GM19467 (cell line): ENCODE results near the gene C1orf174.
"Not testable (repeated sequence)": the region's sequence is repeated elsewhere in the genome, so short reads cannot be mapped to it uniquely, and the experiment has no call there.

Source experiments
- ATAC-seq: cut with Tn5 transposase; IDR thresholded peaks from one replicate; pipeline ENCODE4 v1.9.1; 2021; ENCODE audit warnings: mild to moderate bottlenecking, moderate library complexity; ENCODE audit not compliant: unreplicated experiment

The C1orf174 gene

DNA sequence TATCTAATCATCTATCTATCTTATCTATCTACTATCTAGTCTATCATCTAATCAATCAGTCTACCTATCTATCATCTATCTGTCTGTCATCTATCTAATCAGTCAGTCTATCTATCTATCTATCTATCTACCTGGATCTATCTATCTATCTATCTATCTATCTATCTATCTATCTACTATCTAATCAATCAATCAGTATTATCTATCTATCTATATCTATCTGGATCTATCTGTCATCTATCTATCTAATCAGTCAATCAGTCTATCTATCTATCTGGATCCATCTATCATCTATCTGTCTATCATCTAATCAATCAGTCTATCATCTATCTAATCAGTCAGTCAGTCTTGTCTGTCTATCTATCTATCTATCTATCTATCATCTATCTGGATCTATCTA, 26.9 kb upstream of the C1orf174 start:
- ATAC-seq, result no peak

DNA sequence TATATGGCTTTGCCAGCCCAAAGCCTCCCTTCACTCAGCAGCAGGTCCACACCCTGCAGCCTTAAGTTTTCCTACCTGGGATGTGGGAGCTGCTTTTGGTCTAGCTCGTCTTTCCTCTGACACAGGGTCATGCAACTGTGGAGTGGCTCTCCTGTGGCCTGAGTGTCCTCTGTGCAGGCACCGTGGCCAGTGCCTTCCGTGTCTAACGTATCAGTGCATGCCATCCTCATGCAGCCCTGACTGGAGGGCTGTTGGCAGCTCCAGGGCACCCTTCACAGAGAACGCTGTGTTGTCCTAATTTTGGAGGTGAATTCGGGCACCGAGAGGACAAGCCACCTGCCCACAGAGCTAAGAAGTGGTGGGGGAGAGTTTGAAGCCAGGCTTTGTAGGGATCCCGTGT, 25.7 kb upstream of the C1orf174 start:
- no peak for ATAC-seq

DNA sequence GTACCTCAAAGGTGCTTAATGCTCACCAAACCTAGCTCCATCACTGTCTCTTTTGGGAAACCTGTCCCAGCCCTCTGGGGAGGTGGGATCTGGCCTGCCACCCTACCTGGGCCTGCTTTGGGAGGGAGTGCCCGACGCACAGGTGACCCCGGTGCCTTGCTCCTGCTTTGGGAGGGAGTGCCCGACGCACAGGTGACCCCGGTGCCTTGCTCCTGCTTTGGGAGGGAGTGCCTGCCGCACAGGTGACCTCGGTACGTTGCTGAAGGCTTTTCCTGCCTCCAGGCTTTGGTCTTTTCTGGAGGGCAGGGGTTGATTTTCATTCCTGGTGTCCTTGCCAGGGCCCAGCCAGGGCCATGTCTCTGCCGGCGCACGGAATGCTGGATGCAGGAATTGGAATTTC, 25.2 kb upstream of the C1orf174 start:
- no peak for ATAC-seq

DNA sequence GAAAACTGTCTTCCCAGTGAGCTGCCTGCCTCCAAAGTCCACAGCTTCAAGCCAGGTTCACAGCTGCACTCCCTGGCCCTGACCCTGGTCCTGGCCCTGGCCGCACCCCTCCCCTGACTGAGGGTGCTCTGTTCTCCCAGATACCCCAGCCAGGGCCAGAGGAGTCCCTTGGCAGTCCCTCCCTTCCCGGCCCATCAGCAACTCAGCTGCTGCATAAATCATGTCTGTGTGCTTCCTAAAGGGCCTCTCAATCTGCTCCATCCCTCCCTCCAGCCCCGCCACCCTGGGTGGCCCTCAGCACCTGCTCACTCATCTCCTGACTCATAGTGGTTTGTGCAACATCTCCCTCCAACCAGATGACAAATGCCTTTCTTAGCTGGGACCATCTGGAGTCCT, 24.8 kb upstream of the C1orf174 start:
- ATAC-seq, result no peak

DNA sequence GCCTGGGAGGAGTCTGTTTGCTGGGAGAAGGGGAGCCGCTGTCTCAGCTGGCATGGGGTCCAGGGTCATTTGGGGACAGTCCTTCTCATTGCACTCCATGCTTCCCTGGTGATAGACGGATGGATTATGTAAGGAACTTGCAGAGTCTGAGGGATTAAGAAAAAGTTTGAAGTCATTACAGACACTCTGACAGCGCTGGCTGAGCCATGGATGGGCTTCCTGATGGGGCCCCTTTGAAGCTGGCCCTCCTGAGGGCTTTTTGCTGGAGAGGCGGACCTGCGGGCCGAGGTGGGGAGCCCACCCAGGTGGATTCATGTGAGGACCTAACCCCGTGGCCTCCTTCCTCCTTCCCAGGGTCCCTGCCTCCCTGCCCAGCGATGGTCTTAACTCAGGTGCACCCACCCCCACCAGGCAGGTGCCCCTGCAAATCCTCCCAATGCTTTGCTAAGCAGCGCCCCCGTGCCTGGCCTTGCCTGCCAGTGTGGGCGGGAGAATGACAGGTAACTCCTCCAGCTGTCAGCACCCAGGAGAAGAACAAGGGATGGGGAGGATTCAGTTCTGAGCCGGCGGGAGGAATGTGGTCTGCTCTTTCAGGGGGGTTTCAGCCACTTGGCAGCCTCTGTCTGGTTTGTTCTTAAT, 24.2 kb upstream of the C1orf174 start:
- ATAC-seq, result no peak

DNA sequence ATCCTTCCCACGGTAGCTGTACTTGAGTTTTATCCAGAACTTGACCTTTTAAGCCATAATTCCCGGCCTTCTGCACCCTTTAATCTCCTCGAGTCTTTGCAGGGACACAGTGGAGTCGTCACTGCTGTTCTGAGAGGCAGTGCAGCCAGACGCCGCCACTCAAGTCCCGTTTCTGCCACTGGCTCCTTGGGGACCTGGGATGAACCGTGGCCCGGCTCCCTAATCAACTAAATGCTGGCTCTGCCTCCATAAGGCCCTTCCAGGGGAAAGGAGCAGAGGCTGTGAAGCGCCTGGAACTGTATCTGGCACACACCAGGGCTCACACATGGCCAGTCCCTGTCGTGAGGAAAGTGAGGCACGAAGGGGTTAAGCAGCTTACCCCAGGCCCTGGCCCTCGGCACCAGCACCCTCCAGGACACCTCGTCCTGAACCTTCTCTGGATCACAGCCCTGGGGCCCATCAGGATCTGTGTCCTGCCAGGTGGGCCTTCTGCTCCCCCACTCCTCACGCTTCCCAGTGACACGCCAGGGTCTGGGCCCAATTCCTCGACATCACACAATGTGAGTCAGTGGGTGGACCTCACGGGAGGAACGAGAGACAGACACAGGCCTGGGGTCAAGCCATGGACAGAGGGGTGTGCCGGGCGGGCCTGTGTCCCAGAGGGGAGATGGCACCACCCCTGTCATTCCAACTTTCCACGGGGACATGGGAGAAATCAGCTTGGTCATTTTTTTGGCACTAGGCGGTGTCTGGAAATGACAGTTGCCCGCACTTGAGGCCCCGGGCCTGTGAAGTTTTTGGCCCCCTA, 23.5 kb upstream of the C1orf174 start:
- ATAC-seq, result no peak

DNA sequence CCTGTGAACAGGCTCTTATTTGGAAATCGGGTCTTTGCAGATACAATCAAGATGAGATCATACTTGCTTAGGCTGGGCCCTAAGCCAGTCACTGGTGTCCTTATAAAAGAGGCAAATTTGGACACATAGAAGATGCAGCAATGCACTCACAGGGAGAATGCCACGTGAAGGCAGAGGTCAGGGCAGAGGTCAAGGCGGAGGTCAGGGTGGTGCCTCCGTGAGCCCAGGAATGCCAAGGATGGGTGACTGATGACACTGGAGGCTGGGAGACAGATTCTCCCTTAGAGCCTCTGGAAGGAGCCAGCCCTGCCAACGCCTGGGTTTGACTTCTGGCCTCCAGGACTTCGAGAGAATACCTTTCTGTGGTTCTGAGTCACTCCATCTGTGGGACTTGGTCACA, 22.8 kb upstream of the C1orf174 start:
- ATAC-seq, result no peak

DNA sequence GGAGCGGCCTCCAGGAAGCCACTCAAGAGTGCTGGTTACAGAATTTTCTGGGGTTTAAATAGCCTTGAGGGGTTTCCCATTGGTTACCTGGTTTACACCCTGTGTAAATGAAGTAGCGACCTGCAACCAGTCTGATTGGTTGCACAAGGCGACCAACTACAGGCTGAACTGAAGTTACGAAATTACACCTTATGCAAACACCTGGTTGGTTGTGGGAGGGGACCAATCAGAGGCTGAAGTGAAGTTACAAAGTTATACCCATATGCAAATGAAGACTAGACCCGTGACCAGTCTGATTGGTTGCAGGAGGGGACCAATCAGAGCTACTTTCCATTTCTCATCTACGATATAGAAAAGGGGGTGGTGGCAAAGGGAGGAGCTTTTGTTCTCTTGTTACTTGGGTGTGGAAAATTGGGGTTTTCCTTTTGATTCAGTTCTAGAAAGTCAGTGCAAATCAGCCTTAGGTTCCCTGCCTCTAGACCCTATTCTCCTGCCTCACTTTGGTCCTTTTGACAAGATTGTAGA, 22.2 kb upstream of the C1orf174 start:
- ATAC-seq, result no peak

DNA sequence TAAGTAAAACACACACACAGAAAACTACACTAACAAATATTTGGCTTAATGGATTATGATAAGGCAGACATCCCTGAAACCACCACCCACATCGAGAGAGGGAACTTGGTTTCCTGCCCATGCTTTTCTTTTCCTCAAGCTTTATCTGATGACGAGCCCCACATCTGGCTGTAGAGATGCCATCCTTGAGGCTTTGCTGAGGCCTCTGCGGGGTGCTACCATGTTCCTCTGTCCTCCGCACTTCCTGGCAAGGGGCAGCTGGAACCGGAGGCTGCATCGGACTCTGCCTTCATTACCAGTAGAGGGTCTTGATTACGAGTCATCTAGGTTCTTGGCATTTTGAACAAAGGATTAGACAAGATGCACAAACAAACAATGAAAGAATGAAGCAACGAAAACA, 21.7 kb upstream of the C1orf174 start:
- no peak for ATAC-seq

DNA sequence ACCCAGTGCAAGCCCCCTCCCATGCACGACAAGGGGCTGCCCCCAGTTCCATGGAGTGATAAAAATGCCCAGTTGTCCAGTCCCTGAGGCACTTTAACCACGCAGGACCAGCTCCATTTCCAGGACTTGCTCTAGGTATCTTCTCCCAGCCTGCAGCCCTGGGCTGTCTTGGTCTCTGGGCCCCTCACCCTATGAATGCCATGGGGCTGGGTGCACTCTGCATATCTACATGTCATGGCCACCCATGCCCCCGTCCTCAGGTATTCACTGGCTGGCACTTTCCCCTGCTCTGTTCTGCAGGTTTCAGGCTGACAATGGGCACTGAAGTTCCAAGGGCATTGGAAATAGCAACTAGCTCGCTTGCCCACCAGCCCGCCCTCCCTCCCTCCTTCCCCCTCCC, 19.6 kb upstream of the C1orf174 start:
- ATAC-seq, result no peak

DNA sequence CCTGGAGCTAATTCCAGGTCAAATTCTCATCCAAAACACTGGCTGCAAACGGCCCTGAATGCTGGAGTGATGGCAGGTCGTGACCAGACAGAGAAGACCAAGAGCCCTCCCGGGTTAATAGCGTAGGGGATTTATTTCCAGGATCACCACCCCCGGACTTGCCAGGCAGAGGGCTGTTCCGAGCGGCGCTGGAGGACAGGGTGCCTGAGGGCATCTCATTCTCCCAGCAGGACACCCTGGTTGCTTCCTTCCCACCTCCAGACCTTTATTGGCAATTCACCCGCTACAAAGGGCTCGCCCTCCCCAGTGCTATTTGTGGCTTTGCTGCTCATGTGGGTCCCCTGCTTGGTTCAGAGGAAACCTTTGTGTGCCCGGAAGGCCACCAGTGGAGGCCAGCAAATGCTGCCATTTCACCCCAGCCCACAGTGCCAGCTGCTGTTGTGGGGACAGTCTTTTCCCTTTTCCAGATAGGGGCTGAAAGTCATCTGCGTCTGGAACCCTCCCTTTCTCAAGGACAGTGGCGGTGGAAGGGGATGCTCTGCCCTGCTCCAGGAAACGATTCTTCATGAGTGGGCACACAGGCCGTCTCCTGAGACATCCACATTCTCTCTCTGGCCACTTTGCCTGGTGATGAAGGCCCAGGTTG, 19.0 kb upstream of the C1orf174 start:
- no peak for ATAC-seq

DNA sequence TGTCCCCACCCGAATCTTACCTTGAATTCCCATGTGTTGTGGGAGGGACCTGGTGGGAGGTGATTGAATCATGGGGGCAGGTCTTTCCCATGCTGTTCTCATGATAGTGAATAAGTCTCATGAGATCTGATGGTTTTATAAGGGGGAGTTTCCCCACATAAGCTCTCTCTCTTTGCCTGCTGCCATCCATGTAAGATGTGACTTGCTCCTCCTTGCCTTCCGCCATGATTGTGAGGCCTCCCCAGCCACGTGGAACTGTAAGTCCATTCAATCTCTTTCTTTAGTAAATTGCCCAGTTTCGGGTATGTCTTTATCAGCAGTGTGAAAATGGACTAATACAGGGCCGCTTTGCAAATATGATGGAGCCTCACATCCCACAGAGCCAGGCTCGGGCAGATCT, 18.3 kb upstream of the C1orf174 start:
- not testable (repeated sequence) for ATAC-seq

DNA sequence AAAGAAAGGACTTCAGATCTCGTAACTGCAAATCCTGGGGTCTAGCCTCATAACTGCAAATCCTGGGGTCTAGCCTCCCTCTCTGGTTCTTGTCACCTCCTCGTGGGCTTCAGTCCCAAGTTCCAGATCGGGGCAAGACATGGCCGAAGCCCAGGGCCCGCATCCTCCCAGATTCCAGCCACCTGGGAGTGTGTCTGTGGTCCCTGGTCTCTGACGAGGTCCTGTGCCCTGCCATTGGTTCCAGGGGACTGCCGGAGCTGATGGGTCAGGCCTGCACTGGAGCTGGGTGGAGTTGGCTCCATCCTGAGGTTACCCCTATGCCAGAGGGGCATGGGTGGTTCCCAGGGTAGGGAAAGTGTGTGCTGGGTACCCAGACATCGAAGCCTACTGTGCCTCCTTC, 17.7 kb upstream of the C1orf174 start:
- no peak for ATAC-seq

DNA sequence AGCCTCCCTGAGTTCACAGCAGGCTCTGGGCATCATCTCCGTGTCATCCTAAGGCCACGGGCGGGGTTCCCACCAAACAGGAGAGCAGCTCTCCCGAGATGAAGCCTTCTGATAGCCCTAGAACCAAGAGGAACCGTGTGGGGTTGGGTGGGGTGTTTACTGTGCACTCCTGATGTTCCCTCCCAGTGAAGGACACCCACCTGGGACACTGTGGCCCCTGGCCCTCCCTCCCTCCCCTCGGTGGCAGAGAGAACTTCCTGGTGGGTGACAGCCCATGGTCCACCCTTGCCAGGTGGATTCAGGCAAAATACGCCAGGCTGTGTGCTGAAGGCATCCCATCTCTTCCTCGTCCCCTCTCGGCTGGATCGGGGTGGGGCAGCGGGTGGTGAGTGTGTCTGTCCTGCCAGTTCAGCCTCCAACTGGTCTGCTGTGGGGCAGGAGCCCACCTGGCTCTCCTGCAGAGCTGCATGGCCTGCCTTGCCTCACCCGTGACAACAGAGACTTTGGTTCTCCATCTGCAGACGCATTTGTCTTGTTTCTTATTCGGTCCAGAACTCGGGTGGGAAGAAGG, 15.6 kb upstream of the C1orf174 start:
- ATAC-seq, result no peak

DNA sequence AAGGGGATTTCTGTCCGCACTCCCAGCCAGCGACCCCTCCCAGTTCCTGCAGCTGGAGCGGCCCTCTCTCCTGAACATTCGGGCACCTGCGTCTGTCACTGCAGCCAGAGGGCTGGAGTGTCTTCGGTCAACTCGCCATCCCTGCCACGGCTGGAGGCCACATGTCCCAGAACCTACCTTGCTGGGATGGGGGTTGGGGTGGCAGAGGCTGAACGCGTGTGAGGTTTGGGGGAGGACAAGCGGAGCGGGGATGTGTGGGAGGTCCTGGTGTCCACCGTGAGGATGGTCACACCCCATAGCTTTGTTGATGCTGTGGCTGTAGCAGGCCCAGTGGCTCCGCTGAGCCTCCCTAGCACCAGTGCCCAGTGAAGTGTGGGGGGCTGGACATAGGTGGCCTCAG, 14.8 kb upstream of the C1orf174 start:
- ATAC-seq, result no peak

DNA sequence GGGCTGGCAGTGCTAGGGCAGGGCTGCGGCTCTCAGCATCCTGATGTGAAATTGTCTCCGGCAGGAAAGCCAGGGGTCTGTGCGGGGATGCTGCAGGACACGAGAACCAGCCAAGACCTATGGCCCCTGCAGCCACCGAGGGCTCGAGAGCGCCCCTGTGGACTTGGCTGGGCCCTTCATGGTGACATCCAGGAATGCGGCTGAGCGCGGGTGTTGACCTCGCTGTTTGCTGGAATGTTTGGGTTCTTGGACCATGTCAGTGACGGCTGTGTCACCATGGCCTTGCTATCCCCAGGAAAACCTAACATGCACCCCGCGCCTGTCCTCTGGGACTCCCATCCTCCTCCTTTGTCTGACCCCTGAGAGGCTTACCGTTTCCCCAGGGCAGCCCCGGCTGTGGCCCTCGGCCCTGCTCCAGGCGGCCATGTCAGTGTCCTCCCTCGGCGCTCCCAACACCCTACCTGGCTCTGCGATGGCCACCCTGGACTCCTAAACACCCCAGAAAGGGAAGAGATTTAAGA, 14.3 kb upstream of the C1orf174 start:
- ATAC-seq, result no peak

DNA sequence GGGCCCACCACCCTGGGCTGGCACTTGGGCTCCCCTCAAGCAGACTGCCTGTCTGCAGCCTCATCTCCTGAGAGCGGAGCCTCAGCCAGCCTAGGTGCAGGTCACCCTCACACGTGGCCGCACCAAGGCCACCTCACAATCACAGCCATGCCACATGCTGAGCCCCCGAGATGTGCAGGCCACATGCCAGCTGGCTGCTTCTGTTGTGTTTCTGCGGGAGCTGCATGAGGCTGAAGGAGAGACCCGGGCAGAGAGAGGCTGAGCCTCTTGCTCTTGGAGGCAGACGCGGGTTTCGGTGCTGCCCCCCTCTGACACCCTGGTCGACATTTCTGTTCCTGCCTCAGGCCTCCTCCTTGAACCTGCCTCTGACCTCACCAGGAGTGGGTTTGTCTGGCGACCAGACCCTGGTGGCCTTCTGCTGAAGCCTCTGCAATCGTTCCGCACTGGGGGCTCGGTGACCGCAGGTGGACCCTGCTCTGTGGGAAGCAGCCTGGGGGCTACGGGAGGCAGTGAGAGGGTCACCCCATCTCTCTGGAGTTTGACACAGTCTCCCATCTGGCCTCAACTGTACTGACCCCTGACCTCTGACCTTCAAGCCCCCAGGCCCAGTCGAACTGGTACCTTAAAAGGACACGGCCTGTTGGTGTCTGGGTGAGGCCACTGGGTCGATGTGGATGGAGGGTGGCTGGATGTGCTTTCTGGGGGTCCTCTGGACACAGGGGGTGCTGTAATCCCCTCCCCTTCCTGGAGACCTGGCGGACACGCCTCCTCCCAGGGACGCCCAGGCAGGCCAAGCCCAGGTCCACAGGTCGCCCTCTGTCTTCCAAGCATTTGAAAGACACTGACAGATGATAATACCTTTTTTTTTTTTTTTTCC, 13.0 kb upstream of the C1orf174 start:
- no peak for ATAC-seq

DNA sequence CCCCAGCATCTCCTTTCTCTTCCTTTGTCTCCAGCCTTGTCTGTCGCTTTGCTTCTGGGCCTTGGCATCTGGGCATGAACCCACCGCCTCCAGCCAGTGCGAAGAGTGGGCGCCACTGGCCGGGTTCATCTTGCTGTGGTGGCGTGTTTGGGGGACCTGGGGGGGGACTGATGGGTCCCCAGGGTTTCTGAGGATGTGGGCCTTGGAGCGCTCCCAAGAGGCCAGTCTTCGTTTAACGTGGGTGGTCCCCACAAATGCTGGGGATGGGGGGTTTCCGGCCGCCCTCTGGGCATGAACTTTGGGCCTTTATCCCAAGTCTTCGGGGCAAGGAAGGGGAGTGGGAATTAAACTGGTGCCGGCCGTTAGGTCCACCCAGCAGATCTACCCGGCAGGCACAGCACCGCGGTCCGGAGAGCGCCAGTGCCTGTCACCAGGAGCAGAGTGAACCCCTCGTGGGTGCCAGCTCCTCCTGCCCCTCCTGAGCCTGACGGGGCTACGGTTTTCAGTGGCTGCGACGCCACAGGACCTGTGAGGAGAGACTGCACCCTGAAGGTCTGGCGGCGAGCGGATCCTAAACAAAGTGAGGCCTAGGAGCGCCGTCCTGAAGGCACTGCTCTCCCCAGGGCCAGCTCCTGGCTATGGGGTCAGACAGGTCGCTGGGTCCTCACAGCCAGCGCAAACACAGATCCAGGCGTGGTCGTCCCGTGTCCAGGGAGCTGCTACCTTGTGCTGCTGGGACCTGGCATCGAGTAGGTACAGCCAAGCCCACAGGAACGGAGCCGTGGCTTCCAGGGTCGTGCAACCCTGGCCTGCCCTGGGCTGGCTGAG, 12.1 kb upstream of the C1orf174 start:
- ATAC-seq, result no peak
